HG02884 (cell line): ENCODE measurements around the gene LHPP.

Experiments
- ATAC-seq: cut with Tn5 transposase; IDR thresholded peaks from one replicate; pipeline ENCODE4 v1.9.1; 2021; ENCODE audit warnings: mild to moderate bottlenecking, moderate library complexity; ENCODE audit not compliant: unreplicated experiment

Gene LHPP

GRCh38 chr10:124590216-124591122, 128.8 kb downstream of the LHPP start:
- ATAC-seq: no peak

- ATAC-seq: no peak
Observed at GRCh38 chr10:124591123-124591495, 129.5 kb downstream of the LHPP start.

- no peak for ATAC-seq
Observed at GRCh38 chr10:124592101-124592500, 130.5 kb downstream of the LHPP start.

- no peak for ATAC-seq
Observed at GRCh38 chr10:124592736-124593430, 131.3 kb downstream of the LHPP start.

GRCh38 chr10:124593431-124593985, 131.9 kb downstream of the LHPP start:
- ATAC-seq: no peak

- no peak for ATAC-seq
Observed at GRCh38 chr10:124594240-124594639, 132.6 kb downstream of the LHPP start.

GRCh38 chr10:124595143-124595883, 133.7 kb downstream of the LHPP start:
- ATAC-seq: no peak

GRCh38 chr10:124596116-124596785, 134.6 kb downstream of the LHPP start:
- no peak for ATAC-seq

GRCh38 chr10:124596962-124597845, 135.6 kb downstream of the LHPP start:
- no peak for ATAC-seq

- no peak for ATAC-seq
Observed at GRCh38 chr10:124597846-124598165, 136.2 kb downstream of the LHPP start.

GRCh38 chr10:124598196-124598595, 136.6 kb downstream of the LHPP start:
- ATAC-seq: no peak

GRCh38 chr10:124598773-124599587, 137.4 kb downstream of the LHPP start:
- ATAC-seq: no peak

- ATAC-seq: no peak
Observed at GRCh38 chr10:124599588-124600050, 138.0 kb downstream of the LHPP start.

GRCh38 chr10:124600051-124600880, 138.6 kb downstream of the LHPP start:
- no peak for ATAC-seq

- ATAC-seq: no peak
Observed at GRCh38 chr10:124601016-124601415, 139.4 kb downstream of the LHPP start.

GRCh38 chr10:124601431-124602120, 140.0 kb downstream of the LHPP start:
- no peak for ATAC-seq

GRCh38 chr10:124602121-124602561, 140.5 kb downstream of the LHPP start:
- ATAC-seq: no peak
